HG03558 (cell line): ENCODE measurements around the gene SERPINA6.
"Not testable (repeated sequence)": the region's sequence is repeated elsewhere in the genome, so short reads cannot be mapped to it uniquely, and the experiment has no call there.

Source experiments
- ATAC-seq: cut with Tn5 transposase; IDR thresholded peaks from one replicate; pipeline ENCODE4 v1.9.1; 2021; ENCODE audit warnings: moderate number of reproducible peaks; ENCODE audit not compliant: unreplicated experiment; ENCODE audit errors: extremely low read depth

The SERPINA6 gene

DNA sequence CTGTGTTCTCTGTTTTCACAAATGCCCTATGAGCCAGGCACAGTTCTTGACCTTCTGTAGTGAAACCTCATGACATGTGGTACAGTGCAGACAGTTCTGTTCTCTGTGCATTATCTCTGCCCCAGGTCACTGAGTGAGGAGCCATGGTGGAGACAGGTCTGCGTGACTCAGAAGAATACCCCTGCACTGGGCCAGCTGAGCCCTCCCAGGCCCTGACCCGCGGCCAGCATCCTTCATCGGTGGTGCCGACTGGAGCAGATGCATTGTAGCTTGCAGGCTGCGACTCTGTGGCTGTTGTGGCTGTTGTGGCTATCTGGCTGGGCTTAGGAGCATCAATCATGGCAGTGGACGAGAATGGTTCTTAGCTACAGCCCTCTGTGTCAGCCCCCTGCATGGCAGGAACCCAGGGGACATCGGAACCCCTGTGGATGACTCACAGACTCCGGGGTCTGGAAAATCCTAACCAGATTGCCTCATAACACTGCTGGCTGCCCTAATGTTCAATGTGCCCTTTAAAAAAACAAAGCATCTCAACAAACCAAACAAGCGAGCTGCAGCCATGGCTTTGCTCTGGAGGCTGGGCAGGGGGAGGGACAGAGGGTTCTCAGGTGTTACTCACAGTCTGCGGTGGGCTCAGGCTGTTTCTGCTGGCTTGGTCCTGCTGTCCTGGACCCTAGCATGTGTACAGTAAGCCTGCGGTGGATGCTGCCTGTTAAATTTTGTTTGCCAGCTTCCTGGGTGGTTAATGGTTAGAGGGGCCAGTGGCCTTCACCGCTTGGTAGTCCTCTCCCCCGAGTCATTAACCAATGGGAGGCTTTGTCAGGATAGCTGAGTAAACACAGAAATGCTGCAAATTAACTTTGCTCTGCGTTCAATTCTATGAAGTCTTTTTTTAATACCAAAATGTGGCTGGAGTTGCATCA, at the start of gene SERPINA6:
Gene SERPINA6, minus strand, starts transcription at position 689 of the 923 bp plus-strand sequence. CDS start 8,688 bp downstream, outside the sequence.
- ATAC-seq: no peak

GRCh38 chr14:94372021-94372605, 49.0 kb upstream of the SERPINA6 start:
- no peak for ATAC-seq

DNA sequence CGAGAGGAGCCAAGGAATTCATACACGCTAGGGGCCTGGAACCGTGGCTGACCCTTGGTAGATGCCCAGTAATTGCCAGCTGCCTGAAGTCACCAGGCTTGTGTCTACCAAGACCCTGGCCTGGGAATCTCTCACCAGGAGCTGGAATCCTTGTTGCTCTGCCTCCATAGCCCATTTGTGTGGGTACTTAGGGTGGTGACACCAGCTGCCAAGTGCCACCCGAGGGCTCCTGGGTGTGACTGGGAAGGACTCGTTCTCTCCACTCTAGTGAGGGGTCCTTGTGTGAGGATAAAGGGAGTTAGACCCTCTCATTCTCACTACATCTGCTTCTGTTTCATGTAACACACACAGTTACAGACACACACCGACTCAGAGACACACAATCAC, 47.4 kb upstream of the SERPINA6 start:
- ATAC-seq: no peak

DNA sequence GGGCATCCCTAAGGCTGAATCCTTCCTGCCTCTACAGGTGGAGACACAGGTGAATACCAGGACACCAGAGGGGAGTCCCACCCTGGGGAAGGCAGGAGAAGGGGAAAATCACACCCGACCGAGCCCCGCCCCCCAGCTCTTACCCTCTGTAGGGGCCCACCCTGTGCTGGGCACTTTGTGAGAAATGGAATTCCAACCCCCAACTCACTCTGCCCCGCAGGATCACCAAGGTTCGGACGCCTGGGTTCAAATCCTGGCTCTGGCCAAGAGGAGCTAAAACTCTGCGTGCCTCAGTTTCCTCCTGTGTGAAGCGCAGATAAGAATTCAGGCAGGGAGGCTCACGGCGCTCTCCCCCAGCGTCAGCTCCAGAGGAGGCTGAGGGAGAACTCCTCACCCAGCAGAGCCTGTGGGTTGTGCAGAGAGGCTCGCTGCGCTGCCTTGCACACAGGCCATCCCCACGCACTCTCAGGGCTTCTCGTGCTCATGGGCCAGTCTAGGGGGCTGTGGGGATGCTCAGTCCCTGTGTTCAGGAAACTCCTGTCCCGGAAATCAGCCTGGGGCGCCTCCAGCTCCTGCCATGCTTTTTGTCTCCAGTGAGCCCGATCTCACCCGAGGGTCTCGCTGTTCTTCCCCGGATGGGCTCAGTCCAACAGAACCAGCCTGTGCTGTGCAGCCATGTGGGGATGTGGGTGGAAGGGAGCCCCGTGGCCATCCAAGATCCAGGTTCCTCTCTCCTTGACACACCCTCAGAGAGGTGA, 46.8 kb upstream of the SERPINA6 start:
- not testable (repeated sequence) for ATAC-seq

GRCh38 chr14:94368956-94369355, 45.8 kb upstream of the SERPINA6 start:
- no peak for ATAC-seq

- no peak for ATAC-seq
Observed at GRCh38 chr14:94368243-94368590, 45.1 kb upstream of the SERPINA6 start.

GRCh38 chr14:94367347-94368242, 44.5 kb upstream of the SERPINA6 start:
- no peak for ATAC-seq

GRCh38 chr14:94366146-94366915, 43.2 kb upstream of the SERPINA6 start, which contains the start of gene SERPINA2:
Gene SERPINA2 (minus strand): TSS chr14:94366698.
- ATAC-seq: no peak

DNA sequence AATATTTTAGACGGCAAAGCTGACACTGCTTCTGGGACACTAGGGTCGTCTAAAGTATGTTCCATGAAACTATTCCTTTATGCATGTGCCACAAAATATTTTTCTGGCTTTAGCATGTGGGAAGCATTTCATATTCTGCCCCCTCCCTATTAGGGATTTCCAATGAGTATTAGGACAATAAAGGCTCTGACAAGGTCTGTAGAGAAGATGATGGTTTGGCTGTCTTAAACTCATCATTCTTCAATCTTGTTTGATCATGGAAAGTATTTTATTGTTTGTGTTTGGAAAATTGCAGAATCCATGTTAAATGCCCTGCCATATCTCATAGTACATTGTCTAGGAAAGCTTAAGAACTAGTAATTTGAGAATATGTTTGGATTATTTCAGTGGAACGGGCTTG, 42.5 kb upstream of the SERPINA6 start:
- no peak for ATAC-seq

GRCh38 chr14:94364964-94365363, 41.8 kb upstream of the SERPINA6 start:
- ATAC-seq: no peak

DNA sequence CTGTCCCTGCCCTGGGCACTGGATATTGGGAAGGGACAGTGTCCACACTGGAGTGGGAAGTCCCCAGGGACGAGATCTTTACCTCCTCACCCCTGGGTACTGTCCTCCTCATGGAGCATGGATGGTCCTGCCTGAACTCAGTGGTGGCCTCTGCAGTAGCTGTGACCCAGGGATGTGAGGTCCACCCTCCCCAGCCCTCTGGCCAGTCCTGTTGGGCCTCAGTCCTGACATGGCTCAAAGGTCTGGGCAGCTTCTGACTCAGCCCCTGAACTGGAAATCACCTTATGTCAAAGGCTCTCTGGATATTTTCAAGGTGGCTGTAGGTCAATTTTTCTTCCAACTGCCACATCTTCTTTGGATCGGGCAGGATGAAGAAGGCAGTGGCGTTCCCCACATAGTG, 40.9 kb upstream of the SERPINA6 start:
- no peak for ATAC-seq

- no peak for ATAC-seq
Observed at GRCh38 chr14:94363151-94363624, 40.1 kb upstream of the SERPINA6 start.

DNA sequence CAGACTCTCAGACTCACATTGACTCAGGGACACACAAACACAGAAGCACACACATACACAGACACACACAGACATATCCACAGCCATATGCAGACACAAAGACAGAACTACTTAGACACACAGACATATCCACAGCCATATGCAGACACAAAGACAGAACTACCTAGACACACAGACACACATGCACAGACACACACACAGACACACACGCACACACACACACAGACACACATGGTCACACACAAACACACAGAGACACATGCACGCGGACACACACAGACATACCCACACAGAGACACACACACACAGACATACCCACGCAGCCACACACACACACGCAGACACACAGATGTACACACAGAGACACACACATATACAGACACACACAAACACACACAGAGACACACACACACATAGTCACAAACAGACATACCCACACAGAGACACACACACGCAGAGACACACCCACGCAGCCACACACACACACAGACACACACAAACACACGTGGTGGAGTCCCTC, 39.5 kb upstream of the SERPINA6 start:
- no peak for ATAC-seq

GRCh38 chr14:94361682-94362081, 38.5 kb upstream of the SERPINA6 start:
- ATAC-seq: no peak

GRCh38 chr14:94360945-94361565, 37.9 kb upstream of the SERPINA6 start:
- ATAC-seq: no peak

GRCh38 chr14:94357166-94357565, 34.0 kb upstream of the SERPINA6 start:
- no peak for ATAC-seq

DNA sequence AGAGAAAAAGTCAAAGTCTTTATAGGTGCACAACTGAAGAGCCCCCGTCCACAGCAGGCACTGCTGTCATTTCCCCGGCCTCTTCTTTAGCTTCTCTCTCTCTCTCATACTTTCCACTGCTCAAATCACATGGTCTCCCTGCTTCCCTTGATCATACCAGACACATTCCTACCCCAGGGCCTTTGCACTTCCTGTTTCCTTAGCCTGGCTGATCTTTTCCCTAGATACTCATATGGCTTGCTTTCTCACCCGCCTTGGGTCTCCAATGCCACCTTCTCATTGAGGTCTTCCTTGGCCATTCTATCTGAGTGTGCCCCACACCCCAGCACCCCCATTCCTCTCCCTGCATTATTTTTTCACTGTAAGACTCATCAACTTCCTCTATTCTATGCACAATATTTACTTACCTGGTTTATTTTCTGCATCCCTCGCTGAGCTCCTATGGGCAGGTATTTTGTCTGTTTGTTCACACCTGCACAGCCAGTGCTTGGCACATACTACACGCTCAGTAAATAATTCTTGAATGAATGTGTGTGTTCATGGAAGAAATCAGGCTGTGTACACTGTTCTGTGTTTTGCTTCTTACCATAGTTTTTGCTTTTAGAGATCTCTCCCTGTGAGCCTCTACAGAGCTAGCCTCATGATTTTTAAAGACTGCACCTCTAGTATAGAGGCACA, 33.4 kb upstream of the SERPINA6 start:
- no peak for ATAC-seq
